Neural cell (in vitro differentiated cells): ENCODE measurements around the gene EML6. TPM values are rescaled to one million over a fixed set of nuclear protein-coding genes. Genes with fewer than 3 reads are reported as not detected.

ENCODE experiments used
- H2AFZ ChIP-seq: fragments of 200-600, 300-800 bp; sonication (generic), shearing (Covaris generic); 2 replicates; pipeline ENCODE4 v1.6.0; 2014; ENCODE audit warnings: low read depth, mild to moderate bottlenecking, antibody characterized with exemption, low read length, moderate library complexity
- H3F3A ChIP-seq: fragments of 200-600 bp; shearing (Covaris generic); 2 replicates; pipeline ENCODE4 v1.6.1; 2016; ENCODE audit warnings: mild to moderate bottlenecking, moderate library complexity, mixed read lengths, antibody characterized with exemption, low read length; ENCODE audit not compliant: insufficient read depth, poor library complexity, severe bottlenecking
- H3K27ac ChIP-seq: fragments of 200-600, 300-800 bp; sonication (generic), shearing (Covaris generic); 2 replicates; pipeline ENCODE4 v1.5.1; 2014; ENCODE audit warnings: mild to moderate bottlenecking, low read length, moderate library complexity
- H3K27me3 ChIP-seq: fragments of 300-800, 200-600 bp; sonication (generic), shearing (Covaris generic); 2 replicates; pipeline ENCODE4 v1.6.0; 2014; ENCODE audit warnings: mild to moderate bottlenecking, low read depth, low read length, moderate library complexity; ENCODE audit not compliant: insufficient read depth
- H3K36me3 ChIP-seq: fragments of 300-800, 200-600 bp; sonication (generic), shearing (Covaris generic); 2 replicates; pipeline ENCODE4 v1.5.1; 2014; ENCODE audit warnings: mild to moderate bottlenecking, antibody characterized with exemption, low read length, moderate library complexity; ENCODE audit not compliant: insufficient read depth
- H3K4me2 ChIP-seq: fragments of 300-800, 200-600 bp; sonication (generic), shearing (Covaris generic); 2 replicates; pipeline ENCODE4 v1.6.0; 2014; ENCODE audit warnings: mild to moderate bottlenecking, low read length
- H3K4me3 ChIP-seq: fragments of 300-800, 200-600 bp; sonication (generic), shearing (Covaris generic); 2 replicates; pipeline ENCODE4 v1.5.1; 2014; ENCODE audit warnings: mild to moderate bottlenecking, low read length, moderate library complexity
- H3K79me2 ChIP-seq: fragments of 200-600 bp; shearing (Covaris generic); replicated peaks from 2 replicates; pipeline ENCODE4 v1.6.0; 2014; ENCODE audit warnings: mild to moderate bottlenecking, low read length, moderate library complexity; ENCODE audit not compliant: insufficient read depth
- H3K9ac ChIP-seq: fragments of 300-800, 200-600 bp; sonication (generic), shearing (Covaris generic); 2 replicates; pipeline ENCODE4 v1.6.1; 2016; ENCODE audit warnings: mild to moderate bottlenecking, low read length, mixed read lengths
- H3K9me2 ChIP-seq: fragments of 200-600 bp; shearing (Covaris generic); 2 replicates; pipeline ENCODE4 v1.6.1; 2016; ENCODE audit warnings: mild to moderate bottlenecking, low read length, mixed read lengths; ENCODE audit not compliant: insufficient read depth
- H3K9me3 ChIP-seq: fragments of 200-600, 300-800 bp; sonication (generic), shearing (Covaris generic); 2 replicates; pipeline ENCODE4 v1.6.1; 2016; ENCODE audit warnings: mild to moderate bottlenecking, mixed run types, low read length, moderate library complexity, mixed read lengths
- H4K20me1 ChIP-seq: fragments of 200-600 bp; shearing (Covaris generic); 2 replicates; pipeline ENCODE4 v1.6.1; 2016; ENCODE audit warnings: mild to moderate bottlenecking, mixed run types; ENCODE audit not compliant: insufficient read depth
- CTCF ChIP-seq: fragments of 450-650 bp; IDR thresholded peaks from 2 replicates; pipeline ENCODE4 v1.5.1; 2014; ENCODE audit warnings: antibody characterized with exemption, mild to moderate bottlenecking, moderate library complexity; ENCODE audit not compliant: poor library complexity, severe bottlenecking
- EP300 ChIP-seq: fragments of 450-650 bp; conservative IDR thresholded peaks from 2 replicates; pipeline ENCODE4 v1.6.1; 2014; ENCODE audit warnings: antibody characterized with exemption, mild to moderate bottlenecking, moderate library complexity; ENCODE audit not compliant: poor library complexity, severe bottlenecking
- EZH2 ChIP-seq: fragments of 200-600, 300-800 bp; shearing (Covaris generic), sonication (generic); IDR thresholded peaks from 2 replicates; pipeline ENCODE4 v1.6.1; 2014; ENCODE audit warnings: antibody characterized with exemption, low read length, borderline replicate concordance, mild to moderate bottlenecking; ENCODE audit not compliant: insufficient read depth, poor library complexity, severe bottlenecking
- MXI1 ChIP-seq: fragments of 450-650 bp; conservative IDR thresholded peaks from 2 replicates; pipeline ENCODE4 v1.6.1; 2014; ENCODE audit warnings: antibody characterized with exemption, mild to moderate bottlenecking; ENCODE audit not compliant: poor library complexity, severe bottlenecking
- POLR2AphosphoS5 ChIP-seq: IDR thresholded peaks from 2 replicates; pipeline ENCODE4 v1.6.1; 2012
- RAD21 ChIP-seq: fragments of 450-650 bp; conservative IDR thresholded peaks from 2 replicates; pipeline ENCODE4 v1.6.1; 2014; ENCODE audit warnings: antibody characterized with exemption, mild to moderate bottlenecking, moderate library complexity
- REST ChIP-seq: IDR thresholded peaks from 2 replicates; pipeline ENCODE4 v1.6.1; 2012; ENCODE audit warnings: borderline replicate concordance
- SMC3 ChIP-seq: fragments of 450-650 bp; conservative IDR thresholded peaks from 2 replicates; pipeline ENCODE4 v1.6.1; 2014; ENCODE audit warnings: antibody characterized with exemption, mild to moderate bottlenecking, moderate library complexity; ENCODE audit not compliant: poor library complexity
- TAF1 ChIP-seq: IDR thresholded peaks from 2 replicates; pipeline ENCODE4 v1.6.1; 2012; ENCODE audit warnings: low read depth
- polyA plus RNA-seq: library from polyadenylated mRNA; depleted of rRNA; stranded (reverse); fragments of >200 nt; gene quantifications from 2 replicates; pipeline ENCODE4 v1.2.3, GENCODE V29; 2014

The EML6 gene
- polyA plus RNA-seq, 1 donor from 2014 or later, result 13.4 TPM

- Histone ChIP-seq H3K9ac (no peak overlapping the region), H3K9me2 (no peaks in the 10 kb centered on the region), H3K79me2 (peaks cover 86% of the 10 kb centered on the region), H2AFZ (no peak overlapping the region), H3K4me2 (no peak overlapping the region), H3K36me3 (no peaks in the 10 kb centered on the region), H3K9me3 (no peaks in the 10 kb centered on the region), H3K4me3 (no peak overlapping the region), H4K20me1 (peaks cover 16% of the 10 kb centered on the region), H3K27ac (no peak overlapping the region), H3F3A (no peaks in the 10 kb centered on the region), H3K27me3 (no peaks in the 10 kb centered on the region)
- TF ChIP-seq MXI1 (no peak), EP300 (no peak), CTCF (no peak), POLR2AphosphoS5 (no peak), RAD21 (no peak), SMC3 (no peak), REST (no peak), TAF1 (no peak), EZH2 (no peak)
These were observed 276.9 kb downstream of the EML6 start for GRCh38 chr2:55000341-55000740.

- Histone ChIP-seq H3K36me3 (no peaks in the 10 kb centered on the region), H4K20me1 (peaks cover 16% of the 10 kb centered on the region), H3K27me3 (no peaks in the 10 kb centered on the region), H3K4me3 (no peak overlapping the region), H3K4me2 (no peak overlapping the region), H2AFZ (no peak overlapping the region), H3K9me2 (no peaks in the 10 kb centered on the region), H3K9me3 (no peaks in the 10 kb centered on the region), H3K27ac (no peak overlapping the region), H3K79me2 (peaks cover 85% of the 10 kb centered on the region), H3K9ac (no peak overlapping the region), H3F3A (no peaks in the 10 kb centered on the region)
- TF ChIP-seq POLR2AphosphoS5, result no peak
- no peak for TF ChIP-seq TAF1
- no peak for TF ChIP-seq EZH2
- no peak for TF ChIP-seq REST
- no peak for TF ChIP-seq RAD21
- no peak for TF ChIP-seq SMC3
- no peak for TF ChIP-seq EP300
- no peak for TF ChIP-seq MXI1
- TF ChIP-seq CTCF, result no peak
These were observed 278.3 kb downstream of the EML6 start for GRCh38 chr2:55001716-55002115.
